Occipital lobe (tissue), 2 donors: ENCODE measurements around the gene U2AF2. TPM values are rescaled to one million over a fixed set of nuclear protein-coding genes. Genes with fewer than 3 reads are reported as not detected.

Source experiments
- DNase-seq: peaks from one replicate; lab custom pipeline; 2025; lab: John Stamatoyannopoulos, UW
- total RNA-seq: library from RNA; depleted of rRNA; stranded (reverse); fragments of >200 nt; gene quantifications from one replicate; pipeline ENCODE4 v1.2.3, GENCODE V29; 2014

U2AF2 gene
- total RNA-seq, 1 donor from 2014 or later: 65.8 TPM

DNA sequence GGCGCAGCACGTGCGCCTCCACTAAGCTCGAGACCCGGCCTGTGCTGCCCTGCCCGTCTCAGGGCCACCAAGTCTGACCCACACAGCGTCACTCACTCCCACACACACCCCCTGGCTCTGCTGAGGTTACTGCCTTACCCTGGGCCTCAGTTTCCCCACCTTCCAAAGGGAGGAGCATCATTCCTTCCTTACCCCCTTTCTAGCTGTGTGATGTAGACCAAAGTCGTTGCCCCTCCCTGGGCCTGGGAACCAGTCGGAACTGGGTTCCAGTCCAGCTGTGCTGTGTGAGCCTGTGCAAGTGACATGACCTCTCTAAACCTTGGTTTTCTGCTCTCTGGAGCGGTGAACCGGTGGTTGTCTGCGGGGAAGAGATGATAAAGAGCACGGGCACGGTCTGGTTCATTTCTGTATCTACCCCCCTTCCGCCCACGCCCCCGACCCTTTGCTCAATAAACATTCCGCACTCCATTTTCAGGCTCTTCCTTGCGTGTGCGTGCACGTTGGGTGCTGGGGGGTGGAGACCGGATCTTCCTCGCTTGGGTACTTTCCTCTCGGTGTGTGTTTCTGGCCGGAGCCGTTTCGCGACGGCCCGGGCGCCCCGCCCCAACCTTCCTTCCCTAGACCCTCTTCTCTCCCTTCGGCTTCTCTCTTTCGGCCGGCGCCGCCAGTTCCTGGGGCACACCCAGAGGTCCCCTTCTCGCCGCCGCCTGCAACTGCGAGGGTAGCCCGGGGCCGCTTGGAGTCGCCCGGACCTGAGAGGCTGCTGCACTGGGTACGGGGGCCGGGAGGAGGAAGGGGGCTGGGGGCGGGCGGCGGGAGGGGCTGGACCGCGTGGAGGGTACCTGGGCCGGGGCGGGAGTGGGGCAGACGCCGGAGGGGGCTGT, 11.6 kb upstream of the U2AF2 start, which contains the start of gene ZNF581:
ZNF581 (plus strand) TSS at position 647 of the 884 bp plus-strand sequence. CDS start 923 bp downstream, outside the sequence.
- peak; percentile 47 for DNase-seq

DNA sequence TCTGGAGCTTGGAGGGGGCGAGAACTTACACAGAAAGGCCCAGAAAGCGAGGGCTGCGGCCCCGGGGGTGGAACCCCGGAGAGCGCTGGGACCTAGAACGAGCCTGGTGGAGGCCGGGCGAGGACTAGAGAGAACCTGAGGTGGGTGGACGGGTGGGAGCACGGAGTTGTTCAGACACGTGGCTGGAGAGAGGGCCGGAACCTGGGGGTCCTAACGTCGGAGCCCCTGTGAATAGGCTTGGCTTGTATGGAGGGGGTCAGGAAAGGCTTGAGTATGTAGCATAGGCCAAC, 11.0 kb upstream of the U2AF2 start:
- DNase-seq: no peak

DNA sequence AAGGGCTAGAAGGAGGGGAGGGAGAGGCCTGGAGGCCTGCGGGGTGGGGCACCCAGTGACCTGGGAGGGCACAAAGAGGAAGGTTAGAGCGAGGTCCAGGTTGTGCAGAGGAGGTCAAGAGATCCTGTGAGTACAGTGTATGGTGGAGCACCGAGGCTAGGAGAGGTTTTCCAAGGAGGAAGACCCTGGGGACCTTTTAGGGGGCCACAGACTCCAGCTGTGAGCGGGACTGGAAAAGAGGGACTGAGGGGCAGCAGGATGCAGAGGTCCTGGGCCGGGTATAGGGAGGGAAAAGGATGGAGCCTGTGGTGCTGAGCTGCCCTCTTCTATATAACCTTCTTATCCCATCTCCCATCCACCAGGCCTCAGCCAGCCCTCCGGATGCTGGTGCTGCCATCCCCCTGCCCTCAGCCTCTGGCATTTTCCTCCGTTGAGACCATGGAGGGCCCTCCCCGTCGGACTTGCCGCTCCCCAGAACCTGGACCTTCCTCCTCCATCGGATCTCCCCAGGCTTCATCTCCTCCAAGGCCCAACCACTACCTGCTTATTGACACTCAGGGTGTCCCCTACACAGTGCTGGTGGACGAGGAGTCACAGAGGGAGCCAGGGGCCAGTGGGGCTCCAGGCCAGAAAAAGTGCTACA, 10.5 kb upstream of the U2AF2 start:
- no peak for DNase-seq

DNA sequence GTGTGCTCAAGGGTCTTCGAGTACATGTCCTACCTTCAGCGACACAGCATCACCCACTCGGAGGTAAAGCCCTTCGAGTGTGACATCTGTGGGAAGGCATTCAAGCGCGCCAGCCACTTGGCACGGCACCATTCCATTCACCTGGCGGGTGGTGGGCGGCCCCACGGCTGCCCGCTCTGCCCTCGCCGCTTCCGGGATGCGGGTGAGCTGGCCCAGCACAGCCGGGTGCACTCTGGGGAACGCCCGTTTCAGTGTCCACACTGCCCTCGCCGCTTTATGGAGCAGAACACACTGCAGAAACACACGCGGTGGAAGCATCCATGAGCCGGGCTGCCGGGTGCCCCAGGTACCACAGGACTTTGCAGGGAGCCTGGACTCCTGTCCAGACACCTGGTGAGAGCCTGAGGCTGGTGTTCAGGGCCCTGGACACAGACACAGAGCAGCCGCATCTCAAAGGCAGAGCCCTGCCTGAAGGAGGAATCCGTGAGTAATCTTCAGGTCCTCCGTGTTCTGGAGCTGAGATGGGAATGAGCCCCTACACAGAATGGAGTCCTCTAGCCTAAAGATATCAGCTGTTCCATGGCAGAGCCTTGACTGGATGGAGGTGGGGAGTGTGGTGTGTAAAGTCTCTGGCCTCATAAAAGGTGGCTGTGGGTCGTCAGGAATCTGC, 9.9 kb upstream of the U2AF2 start:
- no peak for DNase-seq

DNA sequence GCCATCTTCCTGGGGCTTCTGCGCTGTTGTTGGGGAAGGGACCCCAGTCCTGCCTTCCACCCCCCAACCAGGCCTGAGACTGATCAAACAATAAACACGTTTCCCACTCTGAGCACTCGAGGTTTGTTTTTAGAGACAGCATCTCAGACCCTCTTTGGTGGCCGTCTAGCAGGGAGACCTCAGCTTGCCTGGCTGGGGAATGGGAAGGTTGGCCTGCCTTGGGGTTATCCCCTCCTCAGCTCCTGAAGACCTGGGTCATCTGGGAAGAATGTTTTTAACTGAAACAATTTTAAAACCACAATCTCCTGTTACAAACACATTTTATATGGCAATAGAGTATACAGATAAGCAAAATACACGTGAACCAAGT, 9.3 kb upstream of the U2AF2 start:
- DNase-seq: no peak

DNA sequence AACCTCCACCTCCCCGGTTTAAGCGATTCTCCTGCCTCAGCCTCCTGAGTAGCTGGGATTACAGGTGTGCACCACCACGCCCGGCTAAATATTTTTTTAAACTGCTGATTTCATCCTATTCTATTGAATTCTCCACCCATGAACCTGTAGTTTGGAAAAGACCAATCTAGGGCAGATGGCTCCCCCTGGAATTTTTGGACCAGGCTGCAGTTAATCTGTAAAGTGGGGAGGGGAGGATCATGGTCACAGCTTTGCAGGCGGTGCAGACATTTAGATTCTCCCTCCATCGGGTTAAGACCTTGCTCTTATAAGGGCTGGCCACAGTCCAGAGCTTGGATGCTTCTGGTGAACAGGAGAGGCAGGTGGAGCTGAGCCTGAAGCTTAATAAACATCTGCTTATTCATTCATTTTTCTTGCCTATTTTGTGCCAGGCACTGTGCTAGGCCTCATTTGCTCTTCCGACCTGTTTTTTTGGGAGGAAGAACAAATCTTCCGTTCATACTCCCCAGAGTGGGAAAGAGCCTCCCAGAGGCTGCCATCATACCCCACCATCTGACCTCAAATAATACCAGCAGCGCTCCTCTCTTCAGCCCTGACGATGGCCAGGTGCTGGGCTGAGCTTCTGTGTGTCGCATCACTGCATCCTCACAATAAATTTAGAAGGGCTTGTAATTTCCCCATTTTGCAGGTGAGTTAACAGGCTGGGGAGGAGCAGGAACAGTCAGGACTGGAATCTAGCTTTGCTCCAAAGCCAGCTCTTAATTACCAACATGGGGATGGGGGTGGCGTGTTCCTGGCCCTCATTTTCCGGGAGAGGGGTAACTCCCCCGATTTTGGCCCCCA, 7.7 kb upstream of the U2AF2 start:
- DNase-seq: no peak

DNA sequence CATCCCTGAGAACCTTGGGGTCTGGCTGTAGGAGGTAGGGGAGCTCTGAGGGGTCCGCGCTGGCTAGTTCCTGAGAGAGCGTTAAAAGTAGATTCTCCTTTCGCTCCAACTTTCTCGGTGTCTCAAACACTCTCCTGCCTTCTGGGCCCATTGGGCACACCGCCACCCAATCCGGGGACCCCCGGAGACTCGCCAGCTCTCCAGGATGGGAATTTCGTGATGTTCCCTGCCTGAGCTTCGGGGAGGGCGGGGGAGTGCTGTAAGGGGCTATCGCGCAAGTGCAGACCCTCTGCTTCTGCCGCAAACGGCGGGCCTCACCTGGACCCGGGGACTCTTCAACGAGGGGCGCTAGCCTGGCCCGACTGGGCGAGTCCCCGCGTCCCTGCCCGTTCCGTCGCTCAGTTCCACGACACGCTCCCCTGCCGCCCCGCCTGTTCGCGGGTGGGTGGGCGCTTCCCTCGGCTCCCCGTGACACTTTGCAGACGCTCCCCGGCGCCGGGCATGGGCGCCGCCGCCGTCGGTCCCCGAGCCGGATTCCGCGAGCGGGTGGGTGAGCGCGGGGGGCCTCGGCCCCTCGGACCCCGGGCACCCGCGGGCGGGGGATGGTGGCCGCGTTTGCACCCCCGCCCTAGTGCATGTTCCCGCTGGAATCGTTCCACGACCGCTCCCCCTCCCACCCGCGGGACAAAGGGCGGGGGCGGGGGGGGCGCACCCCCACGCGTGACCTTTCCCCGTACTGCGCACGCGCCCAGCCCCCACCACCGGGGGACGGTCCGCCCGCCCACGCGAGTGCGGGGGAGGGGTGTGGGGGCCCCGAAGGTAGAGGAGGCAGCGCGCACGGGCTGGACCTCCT, 6.9 kb upstream of the U2AF2 start, which contains the start of gene CCDC106:
CCDC106 (plus strand) TSS at position 481 of the 853 bp plus-strand sequence. CDS start 835 bp downstream, outside the sequence.
- peak; percentile 70 for DNase-seq

DNA sequence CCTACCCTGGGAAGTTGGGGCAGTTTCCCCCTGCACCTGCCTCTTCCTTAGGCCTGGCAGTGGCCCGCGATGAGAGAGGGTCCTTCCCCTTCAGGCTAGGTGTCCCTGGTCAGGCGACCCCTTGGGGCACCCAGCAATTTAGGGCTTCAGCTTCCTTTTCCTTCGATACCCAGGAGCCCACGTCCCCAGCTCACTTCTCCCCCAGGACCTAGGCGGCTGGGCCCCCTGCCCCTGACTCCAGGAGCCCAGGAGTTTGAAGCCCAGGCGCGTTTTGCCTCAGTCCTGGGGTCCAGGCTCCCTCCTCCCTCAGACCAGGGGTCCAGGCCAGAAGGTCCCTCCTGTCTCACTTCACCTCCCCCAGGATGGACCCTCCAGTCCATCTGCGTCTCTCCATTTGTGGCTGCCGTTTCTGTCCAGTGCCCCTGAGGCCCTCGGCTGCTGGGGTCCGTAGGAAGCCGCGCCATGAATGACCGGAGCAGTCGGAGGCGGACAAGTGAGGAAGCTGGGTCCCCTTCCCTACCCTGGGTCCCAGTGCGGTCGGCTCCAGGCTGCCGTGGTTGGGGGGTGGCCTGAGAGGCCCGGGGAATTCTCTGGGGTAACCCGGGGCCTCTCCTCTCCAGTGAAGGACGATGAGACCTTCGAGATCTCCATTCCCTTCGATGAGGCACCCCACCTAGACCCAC, 6.1 kb upstream of the U2AF2 start:
- no peak for DNase-seq

DNA sequence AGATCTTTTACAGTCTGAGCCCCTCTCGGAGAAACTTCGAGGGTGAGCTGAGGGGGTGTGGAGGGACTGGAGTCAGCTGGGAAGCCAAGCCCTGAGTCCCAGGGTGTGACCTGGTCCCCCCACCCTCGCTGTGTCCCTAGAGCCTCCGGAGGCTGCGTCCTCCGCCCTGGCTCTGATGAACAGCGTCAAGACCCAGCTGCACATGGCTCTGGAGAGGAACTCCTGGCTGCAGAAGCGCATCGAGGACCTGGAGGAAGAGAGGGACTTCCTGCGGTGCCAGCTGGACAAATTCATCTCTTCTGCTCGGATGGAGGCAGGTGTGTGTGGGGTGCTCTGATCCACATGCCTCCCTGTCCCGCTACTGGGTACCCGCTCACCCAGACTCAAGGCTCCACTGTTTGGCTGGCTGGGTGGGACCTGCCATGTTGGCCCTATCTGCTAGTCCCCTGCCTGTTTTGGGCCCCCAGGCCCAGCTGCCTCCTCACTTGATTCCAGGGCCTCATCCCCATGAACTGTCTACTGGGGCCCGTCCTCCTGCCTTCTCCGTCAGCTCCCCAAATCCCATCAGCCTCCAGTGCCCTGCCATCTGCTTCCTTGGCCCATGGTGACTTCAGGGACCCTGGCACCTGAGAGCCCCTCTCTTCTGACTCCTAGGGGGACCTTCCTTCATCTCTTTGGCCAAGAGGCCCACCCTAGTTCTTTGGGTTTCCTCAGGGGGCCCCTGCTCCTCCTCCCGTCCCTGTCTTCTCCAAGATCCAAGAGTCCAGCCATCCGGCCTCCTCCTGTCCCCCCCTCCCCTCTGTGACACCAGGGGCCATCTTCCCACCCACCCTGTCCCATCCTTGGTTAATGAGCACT, 5.3 kb upstream of the U2AF2 start:
- no peak for DNase-seq

DNA sequence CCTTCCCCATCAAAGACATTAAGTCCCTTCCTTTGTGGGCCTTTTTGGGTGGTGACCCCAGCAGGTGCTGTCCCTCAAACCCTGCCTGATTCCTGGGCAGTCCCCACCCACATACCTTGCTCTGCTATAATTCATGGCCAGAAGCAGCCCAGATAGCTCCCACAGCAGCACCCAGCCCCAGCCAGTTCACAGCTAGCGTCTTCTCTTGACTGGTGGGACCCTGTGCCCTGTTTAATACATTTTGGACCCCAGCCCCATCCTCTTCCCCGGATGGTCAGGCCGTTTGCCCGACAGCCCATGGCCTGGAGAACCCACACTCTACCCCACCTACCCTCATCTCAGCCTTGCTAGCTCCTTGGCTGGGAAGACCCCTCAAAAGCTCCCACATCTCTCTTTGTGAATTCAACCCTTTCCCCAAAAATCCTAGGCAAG, 4.7 kb upstream of the U2AF2 start:
- no peak for DNase-seq

DNA sequence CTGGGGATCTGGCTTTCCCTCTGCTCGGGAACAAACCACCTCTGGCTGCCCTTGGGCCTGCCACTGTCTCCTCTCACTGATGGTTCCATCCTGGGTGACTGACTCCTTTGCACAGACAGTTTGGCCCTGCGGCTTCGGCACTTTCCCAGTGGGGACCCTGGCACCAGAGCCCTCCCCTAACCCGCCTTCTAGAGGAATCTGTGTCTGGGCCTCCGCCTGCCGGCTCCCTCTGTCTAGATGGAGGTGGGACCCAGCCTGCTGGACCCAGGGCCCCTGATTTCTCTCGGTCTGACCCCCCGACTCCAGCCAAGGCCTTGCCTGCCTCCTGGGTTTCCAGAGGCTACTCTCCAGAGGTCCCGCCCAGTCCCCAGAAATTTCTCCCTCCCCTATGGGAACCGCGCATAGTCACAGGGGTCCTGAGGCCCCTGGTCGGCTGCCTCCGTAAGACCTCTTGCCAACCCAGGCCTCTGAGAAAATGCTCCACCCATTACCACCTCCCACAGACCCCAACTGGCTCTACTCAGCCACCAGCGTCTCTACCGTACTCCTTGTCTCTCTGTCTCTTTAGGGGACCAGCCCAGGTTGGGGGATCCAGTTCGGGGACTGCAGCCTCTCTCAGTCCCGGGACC, 4.1 kb upstream of the U2AF2 start:
- DNase-seq: no peak

DNA sequence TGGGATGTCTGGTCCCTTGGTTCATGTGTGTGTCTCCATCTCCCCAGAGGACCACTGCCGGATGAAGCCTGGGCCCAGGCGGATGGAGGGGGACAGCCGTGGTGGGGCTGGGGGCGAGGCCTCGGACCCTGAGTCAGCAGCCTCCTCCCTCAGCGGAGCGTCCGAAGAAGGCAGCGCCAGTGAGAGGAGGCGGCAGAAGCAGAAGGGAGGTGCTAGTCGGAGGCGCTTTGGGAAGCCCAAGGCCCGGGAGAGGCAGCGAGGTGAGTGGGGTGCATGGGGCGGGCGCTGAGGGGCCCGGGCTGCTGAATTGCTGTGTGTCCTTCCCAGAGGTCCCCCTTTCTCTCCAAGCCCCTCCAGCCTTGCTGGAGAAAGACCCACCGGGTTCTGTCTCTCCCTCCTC, 3.6 kb upstream of the U2AF2 start:
- DNase-seq: no peak

DNA sequence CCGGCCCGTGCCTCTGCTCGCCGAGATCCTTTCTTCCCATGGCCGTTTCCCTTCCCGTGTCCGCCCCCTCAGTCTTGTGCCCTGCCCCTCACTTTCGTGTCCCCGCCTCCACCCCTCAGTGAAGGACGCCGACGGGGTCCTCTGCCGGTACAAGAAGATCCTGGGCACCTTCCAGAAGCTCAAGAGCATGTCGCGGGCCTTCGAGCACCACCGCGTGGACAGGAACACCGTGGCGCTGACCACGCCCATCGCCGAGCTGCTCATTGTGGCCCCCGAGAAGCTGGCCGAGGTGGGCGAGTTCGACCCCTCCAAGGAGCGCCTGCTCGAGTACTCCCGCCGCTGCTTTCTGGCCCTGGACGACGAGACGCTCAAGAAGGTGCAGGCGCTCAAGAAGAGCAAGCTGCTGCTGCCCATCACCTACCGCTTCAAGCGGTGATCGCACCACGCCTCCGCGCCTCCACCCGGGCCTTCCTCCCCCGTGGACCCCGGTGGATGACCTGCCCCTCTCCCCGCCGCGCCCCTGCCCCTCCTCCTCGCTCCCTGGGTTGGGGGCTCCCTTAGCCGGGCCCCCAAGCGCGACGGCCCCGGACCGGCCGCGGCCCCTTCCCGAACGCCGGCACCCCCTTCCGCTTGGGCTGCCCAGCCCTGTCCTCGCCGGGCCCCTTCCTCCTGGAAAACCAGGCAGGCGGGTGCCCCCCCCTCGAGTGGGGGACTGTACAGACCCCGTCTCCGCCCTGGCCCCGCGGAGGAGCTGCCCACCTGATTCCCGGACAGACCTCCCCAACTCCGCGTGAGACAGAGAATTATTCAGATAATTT, 2.3 kb upstream of the U2AF2 start:
- no peak for DNase-seq

DNA sequence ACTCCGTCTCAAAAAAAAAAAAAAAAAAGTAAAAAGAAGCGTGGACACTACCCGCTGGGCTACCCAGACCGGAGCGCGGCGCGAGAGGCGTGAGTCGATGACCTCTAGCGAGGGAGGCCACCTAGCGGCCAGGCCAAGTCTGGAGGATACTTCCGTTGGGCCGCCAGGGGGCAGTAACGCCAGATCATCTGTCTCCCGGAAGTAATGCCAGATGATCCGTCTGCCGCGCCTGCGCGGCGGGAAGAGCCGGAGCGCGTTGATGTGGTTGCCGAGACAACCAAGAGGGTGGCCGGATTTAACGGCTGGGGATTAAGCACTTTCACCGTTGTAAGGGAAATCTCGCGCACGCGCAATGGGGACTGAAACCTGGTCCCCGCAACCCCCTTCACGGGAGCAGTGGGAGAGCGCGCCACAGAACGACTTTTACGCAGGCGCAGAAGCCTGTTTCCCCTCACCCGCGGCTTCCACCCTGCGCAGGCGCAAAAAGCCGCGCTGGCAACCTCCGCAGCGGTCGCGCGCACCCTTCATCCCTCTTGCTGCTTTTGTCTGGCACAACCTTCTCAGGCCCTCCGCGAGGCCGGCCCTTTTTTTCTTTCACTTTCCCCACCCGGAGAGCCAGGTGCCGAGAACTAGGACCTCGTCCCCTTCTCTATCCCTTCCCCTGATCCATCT, 1.0 kb upstream of the U2AF2 start:
- DNase-seq: peak; percentile 93

DNA sequence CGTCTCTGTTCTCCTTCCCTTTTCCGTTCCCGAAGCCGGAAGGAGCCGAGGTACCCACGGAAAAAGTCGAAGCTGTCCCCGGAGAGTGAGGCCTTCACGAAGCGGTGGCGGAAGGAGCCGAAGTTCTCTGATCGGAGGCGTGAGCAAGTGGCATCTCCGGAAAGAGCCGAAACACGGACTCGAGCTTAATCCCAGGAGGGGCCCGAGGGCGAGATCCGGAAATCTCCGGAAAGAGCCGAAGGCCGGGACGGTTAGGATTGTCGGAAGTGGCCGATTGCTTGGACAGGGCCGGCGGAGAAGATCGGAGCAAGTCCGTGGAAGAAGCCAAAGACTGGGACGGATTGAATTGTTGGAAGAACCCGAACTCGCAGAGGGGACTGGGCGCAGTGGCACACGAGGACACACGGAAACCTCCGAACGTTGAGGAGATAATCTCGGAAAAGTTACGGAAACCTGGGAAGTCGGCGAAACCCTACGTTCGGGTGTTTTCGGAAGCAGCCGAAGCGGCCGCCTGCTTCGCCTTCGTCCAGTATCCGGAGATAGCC, 440 bp upstream of the U2AF2 start:
- DNase-seq: peak; percentile 96

DNA sequence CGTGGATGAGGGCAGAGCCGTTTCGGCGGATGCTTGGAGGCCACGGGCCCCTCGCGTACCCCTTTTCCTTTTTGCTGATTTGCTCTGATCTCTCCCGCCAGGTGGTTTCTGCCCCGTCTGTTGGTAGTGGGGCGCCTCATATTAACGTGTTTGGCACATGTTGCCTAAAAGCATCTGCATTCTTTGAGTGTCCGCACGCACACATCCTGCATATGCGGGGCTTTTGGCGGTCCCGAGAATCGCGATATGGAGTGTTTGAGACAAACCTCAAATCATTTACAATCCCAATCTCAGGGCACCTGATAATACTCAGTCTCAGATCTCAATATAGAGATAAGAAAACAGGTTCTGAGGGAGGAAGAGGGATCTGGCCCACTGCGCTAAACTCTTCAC, 809 bp downstream of the U2AF2 start:
- DNase-seq: no peak

DNA sequence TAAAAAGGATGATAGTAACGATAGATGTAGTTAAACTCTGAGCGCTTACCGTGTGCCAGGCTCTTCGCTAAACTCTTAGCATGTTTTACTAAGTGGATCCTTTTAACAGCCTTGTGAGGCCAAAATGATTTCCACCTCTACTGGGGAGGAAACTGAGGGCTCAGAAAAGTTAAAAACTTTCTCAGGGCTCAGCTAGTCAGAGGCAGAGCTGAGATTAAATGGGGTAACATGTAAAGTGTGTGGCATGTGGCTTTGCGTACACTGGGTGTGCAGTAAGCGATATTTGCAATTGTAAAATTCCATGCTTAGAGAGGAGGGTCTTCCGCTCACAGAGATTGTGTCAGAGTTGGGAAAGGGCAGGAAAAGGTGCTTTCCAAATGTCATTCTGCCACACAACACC, 1.7 kb downstream of the U2AF2 start:
- DNase-seq: no peak
